Neuronal stem cell (in vitro differentiated cells): ENCODE results near the gene VIPR1.

Experiments
- DNase-seq: peaks from one replicate; pipeline ENCODE4 v3.0.0-alpha.2; 2013; ENCODE audit warnings: low spot score
- H2AFZ ChIP-seq: one replicate; pipeline ENCODE4 v1.6.1; 2013; ENCODE audit warnings: mild to moderate bottlenecking, low read length, inconsistent platforms
- H2AK5ac ChIP-seq: 2 replicates; pipeline ENCODE4 v1.6.1; 2013; ENCODE audit warnings: low read depth, mild to moderate bottlenecking, inconsistent platforms, low read length, moderate library complexity, mixed read lengths
- H2BK120ac ChIP-seq: 2 replicates; pipeline ENCODE4 v1.6.1; 2013; ENCODE audit warnings: low read depth, mild to moderate bottlenecking, inconsistent platforms, low read length, moderate library complexity, mixed read lengths
- H2BK12ac ChIP-seq: one replicate; pipeline ENCODE4 v1.6.1; 2013; ENCODE audit warnings: low read length, inconsistent platforms
- H2BK15ac ChIP-seq: 2 replicates; pipeline ENCODE4 v1.6.1; 2013; ENCODE audit warnings: mild to moderate bottlenecking, low read length, inconsistent platforms, mixed read lengths
- H2BK5ac ChIP-seq: one replicate; pipeline ENCODE4 v1.6.1; 2013; ENCODE audit warnings: inconsistent platforms, mild to moderate bottlenecking, low read length, moderate library complexity
- H3K14ac ChIP-seq: one replicate; pipeline ENCODE4 v1.6.1; 2013; ENCODE audit warnings: low read length, inconsistent platforms
- H3K18ac ChIP-seq: 2 replicates; pipeline ENCODE4 v1.6.1; 2013; ENCODE audit warnings: low read length, inconsistent platforms
- H3K23ac ChIP-seq: 2 replicates; pipeline ENCODE4 v1.6.1; 2013; ENCODE audit warnings: low read depth, mild to moderate bottlenecking, mixed read lengths, low read length, inconsistent platforms; ENCODE audit not compliant: poor library complexity
- H3K27ac ChIP-seq: replicated peaks from 3 replicates; pipeline ENCODE4 v1.5.1; 2013; ENCODE audit warnings: low read length, inconsistent platforms
- H3K27me3 ChIP-seq, 3 experiments: 2 replicates each; pipeline ENCODE4 v1.6.1; 2013; ENCODE audit warnings: low read length in 3 of 3, mild to moderate bottlenecking in 2 of 3, inconsistent platforms in 1 of 3, low read depth in 1 of 3, mixed read lengths in 1 of 3, moderate library complexity in 1 of 3; ENCODE audit not compliant: control insufficient read depth in 3 of 3, insufficient read depth in 3 of 3
- H3K36me3 ChIP-seq, 2 donors: replicated peaks in 1 of 2; 2 replicates each; pipeline ENCODE4 v1.6.1; 2013; ENCODE audit warnings: low read length in 2 of 2; ENCODE audit not compliant: control insufficient read depth in 2 of 2, insufficient read depth in 2 of 2
- H3K4ac ChIP-seq: 2 replicates; pipeline ENCODE4 v1.6.1; 2013; ENCODE audit warnings: inconsistent platforms, mild to moderate bottlenecking, low read length, moderate library complexity
- H3K4me1 ChIP-seq, 2 donors: 1 replicate in 1 of 2; 2 replicates in 1 of 2; pipeline ENCODE4 v1.6.1; 2013; ENCODE audit warnings: low read length in 2 of 2, low read depth in 1 of 2; ENCODE audit not compliant: control insufficient read depth in 2 of 2, insufficient read depth in 1 of 2
- H3K4me2 ChIP-seq: one replicate; pipeline ENCODE4 v1.6.1; 2013; ENCODE audit warnings: mild to moderate bottlenecking, low read length, inconsistent platforms; ENCODE audit not compliant: insufficient read depth, poor library complexity, severe bottlenecking
- H3K4me3 ChIP-seq, 2 donors: 2 replicates each; pipeline ENCODE4 v1.5.1; 2013; ENCODE audit warnings: low read length in 2 of 2, mild to moderate bottlenecking in 2 of 2, inconsistent platforms in 1 of 2, moderate library complexity in 1 of 2
- H3K79me1 ChIP-seq: one replicate; pipeline ENCODE4 v1.6.1; 2013; ENCODE audit warnings: low read depth, mild to moderate bottlenecking, inconsistent platforms, low read length, moderate library complexity
- H3K9ac ChIP-seq: one replicate; pipeline ENCODE4 v1.6.1; 2013; ENCODE audit warnings: mild to moderate bottlenecking, low read depth, low read length, inconsistent platforms; ENCODE audit not compliant: poor library complexity
- H3K9me3 ChIP-seq, 2 donors: replicated peaks in 1 of 2; 2 replicates each; pipeline versions ENCODE3 to v1.6.1; 2013; ENCODE audit warnings: low read length in 2 of 2, mild to moderate bottlenecking in 2 of 2, inconsistent platforms in 1 of 2, low read depth in 1 of 2, mixed read lengths in 1 of 2, moderate library complexity in 1 of 2; ENCODE audit not compliant: control insufficient read depth in 2 of 2, insufficient read depth in 1 of 2
- H4K8ac ChIP-seq: one replicate; pipeline ENCODE4 v1.6.1; 2013; ENCODE audit warnings: low read depth, mild to moderate bottlenecking, inconsistent platforms, low read length, moderate library complexity
- H4K91ac ChIP-seq: one replicate; pipeline ENCODE4 v1.6.1; 2013; ENCODE audit warnings: low read length, low read depth, mild to moderate bottlenecking, inconsistent platforms; ENCODE audit not compliant: poor library complexity
- WGBS, 2 donors: extraction: QIAGEN DNeasy Blood & Tissue Kit; methylation state at CpG; one replicate each; pipeline ENCODE4 v1.1.7; 2013; ENCODE audit warnings: missing lambda C conversion rate in 2 of 2, mixed read lengths in 1 of 2; ENCODE audit not compliant: insufficient read length in 2 of 2, insufficient replicate concordance in 1 of 2; ENCODE audit errors: extremely low coverage in 2 of 2; 5-methylcytosine and 5-hydroxymethylcytosine counted together

The VIPR1 gene

DNA sequence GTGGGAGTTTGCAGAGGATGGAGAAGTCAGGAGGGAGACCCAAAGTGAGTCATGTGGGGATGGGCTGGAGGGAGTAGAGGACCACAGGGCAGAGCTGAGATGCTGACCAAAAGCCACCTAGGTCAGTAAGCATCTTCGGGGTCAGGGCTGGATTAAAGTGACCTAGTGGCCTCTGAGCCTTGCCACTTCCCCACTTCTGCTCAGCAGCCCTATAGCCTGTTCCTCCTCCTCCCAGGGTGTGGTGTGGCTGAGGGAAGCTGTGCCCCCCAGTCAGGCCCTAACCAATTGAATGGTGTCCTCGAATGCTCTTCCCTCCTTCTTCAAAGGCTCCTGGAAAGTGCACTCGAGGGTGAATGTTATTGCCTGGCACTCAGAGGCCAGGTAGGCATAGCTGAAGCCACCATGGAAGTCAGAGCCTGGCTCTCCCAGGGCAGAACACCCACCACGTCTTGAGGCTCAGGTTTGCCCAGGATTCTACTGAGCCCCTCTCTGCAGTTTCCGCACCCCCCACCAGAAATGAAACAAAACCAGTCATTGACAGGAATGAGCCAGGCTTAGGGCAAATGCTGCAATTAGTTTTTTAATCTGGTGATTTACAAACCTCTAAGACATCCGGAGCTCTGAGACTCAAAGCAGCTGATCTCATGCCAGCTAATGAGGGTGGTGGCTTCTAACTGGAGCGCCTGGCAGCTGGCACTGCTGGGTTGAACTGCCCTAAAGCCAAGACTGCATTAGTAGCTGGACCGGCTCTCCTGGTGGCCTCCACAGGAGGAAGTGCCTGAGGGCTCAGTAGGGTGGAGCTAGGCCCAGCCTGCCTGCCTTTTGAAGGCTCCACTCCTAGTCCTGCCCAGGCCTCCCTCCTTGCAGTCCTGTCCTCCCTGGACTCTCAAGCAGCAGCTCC is 26.0 kb upstream of the VIPR1 start:
- Histone ChIP-seq H3K23ac (no peak overlapping the region), H3K27ac (no peak overlapping the region), H2BK120ac (no peak overlapping the region), H3K4me3 (no peak overlapping the region), H3K4me1 (no peaks in the 10 kb centered on the region), H3K79me1 (no peaks in the 10 kb centered on the region), H4K91ac (no peak overlapping the region), H2AK5ac (no peak overlapping the region), H3K18ac (no peak overlapping the region), H3K14ac (no peak overlapping the region), H3K4ac (no peak overlapping the region), H2BK15ac (no peak overlapping the region), H2BK12ac (no peak overlapping the region), H3K27me3 (peaks cover 0 to 12% (median 0%) of the 10 kb centered on the region in 3 experiments), H3K4me2 (no peak overlapping the region), H2AFZ (no peak overlapping the region), H2BK5ac (no peak overlapping the region), H4K8ac (no peak overlapping the region), H3K9ac (no peak overlapping the region), H3K36me3 (no peaks in the 10 kb centered on the region), H3K9me3 (no peaks in the 10 kb centered on the region)
- no CpG with 5 or more reads among the region's 8 CpGs for WGBS, 2 donors
- DNase-seq, result no peak

DNA sequence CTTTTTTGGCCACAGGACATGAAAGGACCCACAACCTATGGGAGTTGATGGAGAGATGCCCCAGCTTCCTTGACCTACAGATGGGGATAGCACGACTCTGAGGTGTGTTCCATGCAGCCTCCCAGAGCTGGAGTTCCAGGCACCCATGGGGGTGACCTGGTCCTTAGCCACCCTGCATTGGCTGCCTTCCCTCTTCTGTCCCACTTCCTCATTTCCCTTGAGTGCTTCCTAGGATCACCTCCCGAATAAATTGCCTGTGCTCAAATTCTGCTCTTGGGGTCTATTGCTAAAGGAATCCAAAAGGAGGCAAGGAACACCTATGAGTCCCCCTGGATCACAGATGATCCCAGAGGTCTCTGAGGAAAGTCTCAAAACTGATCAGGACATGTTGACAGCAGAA is 24.7 kb upstream of the VIPR1 start:
- no peak overlapping the region for H3K14ac ChIP-seq
- H2BK15ac ChIP-seq, result no peak overlapping the region
- H2BK12ac ChIP-seq, result no peak overlapping the region
- H3K27ac ChIP-seq, result no peak overlapping the region
- no peak for DNase-seq
- no peak overlapping the region for H4K8ac ChIP-seq
- no peaks in the 10 kb centered on the region for H3K4me1 ChIP-seq
- H3K4me3 ChIP-seq, result no peak overlapping the region
- no peak overlapping the region for H2BK5ac ChIP-seq
- H3K4me2 ChIP-seq, result no peak overlapping the region
- no peak overlapping the region for H3K4ac ChIP-seq
- H3K9ac ChIP-seq, result no peak overlapping the region
- WGBS, 2 donors, result no CpG with 5 or more reads among the region's 2 CpGs
- H2BK120ac ChIP-seq, result no peak overlapping the region
- H3K27me3 ChIP-seq, result peaks cover 0 to 12% (median 0%) of the 10 kb centered on the region in 3 experiments
- H4K91ac ChIP-seq, result no peak overlapping the region
- no peaks in the 10 kb centered on the region for H3K36me3 ChIP-seq
- H3K18ac ChIP-seq, result no peak overlapping the region
- no peak overlapping the region for H2AFZ ChIP-seq
- H2AK5ac ChIP-seq, result no peak overlapping the region
- H3K9me3 ChIP-seq, result no peaks in the 10 kb centered on the region
- H3K79me1 ChIP-seq, result no peaks in the 10 kb centered on the region
- no peak overlapping the region for H3K23ac ChIP-seq

DNA sequence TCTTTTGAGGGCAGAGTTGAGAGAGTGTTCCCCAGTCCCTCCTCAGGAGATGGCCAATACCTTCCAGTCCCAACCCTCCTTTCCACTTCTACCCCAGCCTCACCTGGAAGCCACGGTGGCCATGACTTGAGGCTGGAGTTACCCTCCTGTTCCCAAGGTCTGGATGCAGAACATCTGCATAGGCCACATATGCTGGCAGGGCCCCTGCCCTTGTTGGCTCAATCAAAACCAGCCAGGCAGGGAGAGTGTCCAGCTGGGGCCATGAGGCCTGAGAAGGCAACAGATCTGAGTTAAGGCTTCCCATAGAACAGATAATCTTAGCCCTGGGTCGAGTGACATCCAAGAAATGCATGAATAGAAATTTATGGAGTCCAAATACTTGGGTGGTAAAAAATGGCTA is 23.6 kb upstream of the VIPR1 start:
- no peaks in the 10 kb centered on the region for H3K79me1 ChIP-seq
- H2BK15ac ChIP-seq, result no peak overlapping the region
- H3K9me3 ChIP-seq, result no peaks in the 10 kb centered on the region
- no peaks in the 10 kb centered on the region for H3K4me1 ChIP-seq
- no peak for DNase-seq
- H4K8ac ChIP-seq, result no peak overlapping the region
- no peak overlapping the region for H4K91ac ChIP-seq
- no peak overlapping the region for H2BK12ac ChIP-seq
- H3K23ac ChIP-seq, result no peak overlapping the region
- peaks cover 0 to 8% (median 0%) of the 10 kb centered on the region in 3 experiments for H3K27me3 ChIP-seq
- WGBS, 2 donors, result no CpG with 5 or more reads among the region's 2 CpGs
- no peak overlapping the region for H2AFZ ChIP-seq
- no peak overlapping the region for H3K4me2 ChIP-seq
- H3K14ac ChIP-seq, result no peak overlapping the region
- no peak overlapping the region for H3K27ac ChIP-seq
- no peaks in the 10 kb centered on the region for H3K36me3 ChIP-seq
- no peak overlapping the region for H3K4me3 ChIP-seq
- no peak overlapping the region for H2AK5ac ChIP-seq
- H2BK5ac ChIP-seq, result no peak overlapping the region
- no peak overlapping the region for H3K9ac ChIP-seq
- H3K18ac ChIP-seq, result no peak overlapping the region
- no peak overlapping the region for H2BK120ac ChIP-seq
- no peak overlapping the region for H3K4ac ChIP-seq

DNA sequence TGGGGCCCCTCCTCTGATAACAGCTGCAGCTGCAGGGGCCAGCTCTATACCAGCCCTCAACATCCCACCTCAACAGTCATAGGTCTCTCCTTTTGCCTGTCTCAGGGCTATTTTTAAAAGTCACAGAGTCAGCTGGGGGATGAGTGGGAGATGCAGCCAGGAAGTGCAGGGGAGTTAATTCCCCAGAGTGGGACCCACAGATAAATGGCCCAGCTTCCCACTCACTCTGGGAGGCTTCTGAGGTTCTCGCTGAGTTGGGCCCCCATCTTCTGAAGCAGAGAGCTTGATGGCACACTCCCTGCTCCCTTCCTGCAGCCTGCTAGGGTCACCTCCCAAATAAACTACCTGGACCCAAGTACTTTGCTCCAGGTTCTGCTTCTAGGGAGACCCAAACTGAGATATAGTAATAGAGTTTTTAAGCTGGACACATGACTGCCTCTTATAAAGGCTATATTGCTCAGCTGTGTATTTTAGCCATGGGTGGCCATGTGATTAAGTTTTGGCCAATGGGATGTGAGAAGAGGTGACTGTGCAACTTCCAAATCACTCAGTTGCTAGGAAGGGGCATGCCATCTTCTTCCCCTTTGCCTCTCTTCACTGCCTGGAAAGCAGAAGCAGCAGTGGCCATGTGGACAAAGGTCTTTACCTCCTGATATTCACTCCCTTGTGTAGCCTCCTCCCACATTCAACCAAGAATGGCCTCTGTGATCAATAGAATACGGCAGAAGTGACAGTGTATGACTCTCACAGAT is 15.5 kb upstream of the VIPR1 start:
- H3K4me1 ChIP-seq, result no peaks in the 10 kb centered on the region
- no peak overlapping the region for H2BK15ac ChIP-seq
- H3K23ac ChIP-seq, result no peak overlapping the region
- H3K4ac ChIP-seq, result no peak overlapping the region
- no peaks in the 10 kb centered on the region for H3K9me3 ChIP-seq
- H3K18ac ChIP-seq, result no peak overlapping the region
- H3K9ac ChIP-seq, result no peak overlapping the region
- no peak overlapping the region for H2BK120ac ChIP-seq
- no CpG with 5 or more reads among the region's 2 CpGs for WGBS, 2 donors
- H3K4me2 ChIP-seq, result no peak overlapping the region
- no peaks in the 10 kb centered on the region for H3K36me3 ChIP-seq
- no peak overlapping the region for H4K8ac ChIP-seq
- H2BK5ac ChIP-seq, result no peak overlapping the region
- no peak for DNase-seq
- H2AK5ac ChIP-seq, result no peak overlapping the region
- H3K27me3 ChIP-seq, result peaks cover 0 to 8% (median 0%) of the 10 kb centered on the region in 3 experiments
- H3K4me3 ChIP-seq, result no peak overlapping the region
- H4K91ac ChIP-seq, result no peak overlapping the region
- H2BK12ac ChIP-seq, result no peak overlapping the region
- H3K79me1 ChIP-seq, result no peaks in the 10 kb centered on the region
- H3K14ac ChIP-seq, result no peak overlapping the region
- no peak overlapping the region for H3K27ac ChIP-seq
- no peak overlapping the region for H2AFZ ChIP-seq
